ENCODE data around the gene OR2AT4.
"Not testable (repeated sequence)": the region's sequence is repeated elsewhere in the genome, so short reads cannot be mapped to it uniquely, and the experiment has no call there.

OR2AT4 gene

GRCh38 chr11:75052457-75052856 is 44.2 kb downstream of the OR2AT4 start:
- H3F3A ChIP-seq (ENCODE audit: low read depth), result no peaks in the 10 kb centered on the region
- TF ChIP-seq EZH2phosphoT487 (IDR thresholded peaks at IDR 0.05; ENCODE audit: borderline replicate concordance) (no peak), CTCF (conservative IDR thresholded peaks at IDR 0.05; ENCODE audit: low read length) (no peak)
- H3K4me3 ChIP-seq (ENCODE audit: low read length, poor library complexity, severe bottlenecking), result no peak overlapping the region
- H3K36me3 ChIP-seq (ENCODE audit: insufficient read depth, low read length), result no peaks in the 10 kb centered on the region
- no peaks in the 10 kb centered on the region for H3K27me3 ChIP-seq (ENCODE audit: insufficient read depth, low read length, poor library complexity, severe bottlenecking)
- no peaks in the 10 kb centered on the region for H4K20me1 ChIP-seq (ENCODE audit: insufficient read depth, low read length, poor library complexity, severe bottlenecking)
- no peaks in the 10 kb centered on the region for H3K9me2 ChIP-seq (replicated peaks; ENCODE audit: low read depth, low read length)
- H2AFZ ChIP-seq (ENCODE audit: low read length), result no peak overlapping the region
- no peak overlapping the region for H3K4me2 ChIP-seq (ENCODE audit: low read depth, low read length, poor library complexity, severe bottlenecking)
- peaks cover 2% of the 10 kb centered on the region; the same call in 1 of the 2 replicates for H3K9me3 ChIP-seq (ENCODE audit: insufficient read depth, low read depth, low read length)
- H3K4me1 ChIP-seq (ENCODE audit: insufficient read depth, low read length, poor library complexity, severe bottlenecking), result peaks cover 3% of the 10 kb centered on the region
- no peaks in the 10 kb centered on the region for H3K79me2 ChIP-seq (ENCODE audit: insufficient read depth, low read length)
- H3K9ac ChIP-seq (ENCODE audit: low read depth, low read length, poor library complexity, severe bottlenecking), result no peak overlapping the region

GRCh38 chr11:75051043-75051442 is 45.6 kb downstream of the OR2AT4 start:
- Histone ChIP-seq H3K9me3 (ENCODE audit: insufficient read depth, low read depth, low read length) (peaks cover 2% of the 10 kb centered on the region; the same call in 1 of the 2 replicates), H3K4me2 (ENCODE audit: low read depth, low read length, poor library complexity, severe bottlenecking) (no peak overlapping the region), H3K9ac (ENCODE audit: low read depth, low read length, poor library complexity, severe bottlenecking) (no peak overlapping the region), H3F3A (ENCODE audit: low read depth) (no peaks in the 10 kb centered on the region), H3K79me2 (ENCODE audit: insufficient read depth, low read length) (no peaks in the 10 kb centered on the region), H3K4me3 (ENCODE audit: low read length, poor library complexity, severe bottlenecking) (no peak overlapping the region), H3K4me1 (ENCODE audit: insufficient read depth, low read length, poor library complexity, severe bottlenecking) (peaks cover 3% of the 10 kb centered on the region), H3K27me3 (ENCODE audit: insufficient read depth, low read length, poor library complexity, severe bottlenecking) (no peaks in the 10 kb centered on the region), H4K20me1 (ENCODE audit: insufficient read depth, low read length, poor library complexity, severe bottlenecking) (no peaks in the 10 kb centered on the region), H3K36me3 (ENCODE audit: insufficient read depth, low read length) (no peaks in the 10 kb centered on the region), H3K9me2 (replicated peaks; ENCODE audit: low read depth, low read length) (no peaks in the 10 kb centered on the region), H2AFZ (ENCODE audit: low read length) (no peak overlapping the region)
- no peak for TF ChIP-seq EZH2phosphoT487 (IDR thresholded peaks at IDR 0.05; ENCODE audit: borderline replicate concordance)
- TF ChIP-seq CTCF (conservative IDR thresholded peaks at IDR 0.05; ENCODE audit: low read length), result no peak

GRCh38 chr11:75050516-75050915 is 46.2 kb downstream of the OR2AT4 start:
- H3K9me3 ChIP-seq (ENCODE audit: insufficient read depth, low read depth, low read length), result peaks cover 2% of the 10 kb centered on the region; the same call in 1 of the 2 replicates
- no peaks in the 10 kb centered on the region for H3K36me3 ChIP-seq (ENCODE audit: insufficient read depth, low read length)
- H3K4me1 ChIP-seq (ENCODE audit: insufficient read depth, low read length, poor library complexity, severe bottlenecking), result peaks cover 3% of the 10 kb centered on the region
- no peaks in the 10 kb centered on the region for H3F3A ChIP-seq (ENCODE audit: low read depth)
- H3K79me2 ChIP-seq (ENCODE audit: insufficient read depth, low read length), result no peaks in the 10 kb centered on the region
- no peak for TF ChIP-seq CTCF (conservative IDR thresholded peaks at IDR 0.05; ENCODE audit: low read length)
- TF ChIP-seq EZH2phosphoT487 (IDR thresholded peaks at IDR 0.05; ENCODE audit: borderline replicate concordance), result no peak
- H4K20me1 ChIP-seq (ENCODE audit: insufficient read depth, low read length, poor library complexity, severe bottlenecking), result no peaks in the 10 kb centered on the region
- H3K4me3 ChIP-seq (ENCODE audit: low read length, poor library complexity, severe bottlenecking), result no peak overlapping the region
- H3K27me3 ChIP-seq (ENCODE audit: insufficient read depth, low read length, poor library complexity, severe bottlenecking), result no peaks in the 10 kb centered on the region
- no peak overlapping the region for H3K4me2 ChIP-seq (ENCODE audit: low read depth, low read length, poor library complexity, severe bottlenecking)
- no peak overlapping the region for H2AFZ ChIP-seq (ENCODE audit: low read length)
- no peak overlapping the region for H3K9ac ChIP-seq (ENCODE audit: low read depth, low read length, poor library complexity, severe bottlenecking)
- H3K9me2 ChIP-seq (replicated peaks; ENCODE audit: low read depth, low read length), result no peaks in the 10 kb centered on the region

- H3K79me2 ChIP-seq (ENCODE audit: insufficient read depth, low read length); H3K9me3 ChIP-seq (ENCODE audit: insufficient read depth, low read depth, low read length); H3K4me3 ChIP-seq (ENCODE audit: low read length, poor library complexity, severe bottlenecking); H2AFZ ChIP-seq (ENCODE audit: low read length); H3K9me2 ChIP-seq (replicated peaks; ENCODE audit: low read depth, low read length); H3K4me1 ChIP-seq (ENCODE audit: insufficient read depth, low read length, poor library complexity, severe bottlenecking); H3K27me3 ChIP-seq (ENCODE audit: insufficient read depth, low read length, poor library complexity, severe bottlenecking); H4K20me1 ChIP-seq (ENCODE audit: insufficient read depth, low read length, poor library complexity, severe bottlenecking); H3K36me3 ChIP-seq (ENCODE audit: insufficient read depth, low read length); H3K4me2 ChIP-seq (ENCODE audit: low read depth, low read length, poor library complexity, severe bottlenecking); H3F3A ChIP-seq (ENCODE audit: low read depth); H3K9ac ChIP-seq (ENCODE audit: low read depth, low read length, poor library complexity, severe bottlenecking): not testable (repeated sequence)
These were observed 47.0 kb downstream of the OR2AT4 start for GRCh38 chr11:75049501-75050266.

Data from Loucy (cell line).